HCT116 (cell line): Measurements from ENCODE around the gene NFKBIA.

Experiments used
- EGR1 ChIP-seq: IDR thresholded peaks from 2 replicates; pipeline ENCODE4 v1.6.1; 2012; ENCODE audit warnings: low read depth
- EZH2 ChIP-seq: fragments of 200-600 bp; sonication (generic); IDR thresholded peaks from 2 replicates; pipeline ENCODE4 v1.6.1; 2017; ENCODE audit warnings: antibody characterized with exemption, mixed run types
- JUND ChIP-seq: IDR thresholded peaks from 2 replicates; pipeline ENCODE4 v1.6.1; 2012
- TF ChIP-seq, protein P1 (sequence below), 3 experiments: fragments of 200-600 bp in 1 of 3; sonication (generic) in 1 of 3; IDR thresholded peaks in 2 of 3; conservative IDR thresholded peaks in 1 of 3; 2 replicates each; pipeline ENCODE4 v1.5.1; 2012 to 2017; ENCODE audit warnings: low read depth in 2 of 3, low read length in 2 of 3, antibody characterized with exemption in 1 of 3, borderline replicate concordance in 1 of 3, control low read depth in 1 of 3, mild to moderate bottlenecking in 1 of 3, mixed read lengths in 1 of 3, mixed run types in 1 of 3, moderate library complexity in 1 of 3; ENCODE audit not compliant: insufficient read depth in 1 of 3

DNA sequence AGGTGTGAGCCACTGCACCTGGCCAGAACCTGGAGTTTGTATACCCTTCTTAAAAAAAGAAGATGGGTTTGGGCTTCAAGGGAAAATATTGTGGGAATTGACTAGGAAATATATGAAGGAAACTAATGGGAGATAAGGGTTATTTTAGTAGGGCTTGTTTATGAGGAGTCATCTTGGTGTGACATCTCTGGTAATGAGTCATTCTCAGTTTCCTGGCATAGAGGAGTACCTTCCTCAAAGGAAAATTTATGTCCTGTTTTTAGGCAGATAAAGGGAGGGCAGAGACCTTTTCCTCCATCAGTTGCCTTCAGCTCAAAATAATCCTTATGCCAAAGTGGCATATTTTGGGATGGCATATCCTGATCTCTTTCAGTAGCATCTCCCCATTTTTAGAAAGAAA lies 30.6 kb upstream of the NFKBIA start:
- TF ChIP-seq EZH2 (no peak), EGR1 (no peak), JUND (no peak)
- TF ChIP-seq, protein P1, sequence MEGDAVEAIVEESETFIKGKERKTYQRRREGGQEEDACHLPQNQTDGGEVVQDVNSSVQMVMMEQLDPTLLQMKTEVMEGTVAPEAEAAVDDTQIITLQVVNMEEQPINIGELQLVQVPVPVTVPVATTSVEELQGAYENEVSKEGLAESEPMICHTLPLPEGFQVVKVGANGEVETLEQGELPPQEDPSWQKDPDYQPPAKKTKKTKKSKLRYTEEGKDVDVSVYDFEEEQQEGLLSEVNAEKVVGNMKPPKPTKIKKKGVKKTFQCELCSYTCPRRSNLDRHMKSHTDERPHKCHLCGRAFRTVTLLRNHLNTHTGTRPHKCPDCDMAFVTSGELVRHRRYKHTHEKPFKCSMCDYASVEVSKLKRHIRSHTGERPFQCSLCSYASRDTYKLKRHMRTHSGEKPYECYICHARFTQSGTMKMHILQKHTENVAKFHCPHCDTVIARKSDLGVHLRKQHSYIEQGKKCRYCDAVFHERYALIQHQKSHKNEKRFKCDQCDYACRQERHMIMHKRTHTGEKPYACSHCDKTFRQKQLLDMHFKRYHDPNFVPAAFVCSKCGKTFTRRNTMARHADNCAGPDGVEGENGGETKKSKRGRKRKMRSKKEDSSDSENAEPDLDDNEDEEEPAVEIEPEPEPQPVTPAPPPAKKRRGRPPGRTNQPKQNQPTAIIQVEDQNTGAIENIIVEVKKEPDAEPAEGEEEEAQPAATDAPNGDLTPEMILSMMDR (IDR thresholded peaks at IDR 0.05 in 2 of 3, conservative IDR thresholded peaks at IDR 0.05 in 1 of 3; ENCODE audit: borderline replicate concordance in 1 of 3, insufficient read depth in 1 of 3, low read depth in 2 of 3, low read length in 2 of 3): no peak
